ENCODE measurements around the gene KIF23.

DNA sequence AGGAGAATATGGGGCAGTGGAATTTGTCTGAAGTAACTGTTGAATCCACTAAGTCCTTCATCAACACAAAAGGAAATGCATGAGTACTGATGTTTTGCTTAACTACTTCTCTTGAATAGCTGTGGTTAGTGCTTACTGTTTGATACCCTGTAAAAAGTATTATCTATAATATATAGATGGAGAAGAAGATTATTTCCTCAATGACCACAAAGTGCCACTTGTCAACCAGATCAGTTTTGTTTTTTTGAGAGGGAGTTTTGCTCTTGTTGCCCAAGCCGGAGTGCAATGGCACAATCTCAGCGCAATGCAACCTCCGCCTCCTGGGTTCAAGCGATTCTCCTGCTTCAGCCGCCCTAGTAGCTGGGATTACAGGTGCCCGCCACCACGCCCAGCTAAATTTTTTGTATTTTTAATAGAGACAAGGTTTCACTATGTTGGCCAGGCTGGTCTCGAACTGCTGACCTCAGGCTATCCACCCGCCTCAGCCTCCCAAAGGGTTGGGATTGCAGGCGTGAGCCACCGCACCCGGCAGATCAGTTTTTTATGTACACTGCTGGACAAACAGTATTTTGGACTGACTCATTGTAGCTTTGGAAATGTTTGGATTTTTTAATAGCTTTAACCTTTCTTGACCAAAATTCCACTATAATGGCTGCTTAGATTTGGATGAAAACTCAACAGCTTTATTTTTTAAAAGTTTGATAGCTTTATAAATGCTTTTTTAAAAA is 37.0 kb downstream of the KIF23 start:
- TF ChIP-seq ZNF384 (IDR thresholded peaks at IDR 0.05), result no peak
- no peak for TF ChIP-seq SP1 (IDR thresholded peaks at IDR 0.05)
- TF ChIP-seq LEF1 (IDR thresholded peaks at IDR 0.05; ENCODE audit: borderline replicate concordance), result no peak
- TF ChIP-seq FOXK2 (IDR thresholded peaks at IDR 0.05), result no peak
- TF ChIP-seq CTBP1 (IDR thresholded peaks at IDR 0.05; ENCODE audit: borderline replicate concordance), result no peak
